ENCODE measurements around the gene TMEM151B.

GRCh38 chr6:44225579-44226325, 44.5 kb upstream of the TMEM151B start:
- TF ChIP-seq, protein P1, sequence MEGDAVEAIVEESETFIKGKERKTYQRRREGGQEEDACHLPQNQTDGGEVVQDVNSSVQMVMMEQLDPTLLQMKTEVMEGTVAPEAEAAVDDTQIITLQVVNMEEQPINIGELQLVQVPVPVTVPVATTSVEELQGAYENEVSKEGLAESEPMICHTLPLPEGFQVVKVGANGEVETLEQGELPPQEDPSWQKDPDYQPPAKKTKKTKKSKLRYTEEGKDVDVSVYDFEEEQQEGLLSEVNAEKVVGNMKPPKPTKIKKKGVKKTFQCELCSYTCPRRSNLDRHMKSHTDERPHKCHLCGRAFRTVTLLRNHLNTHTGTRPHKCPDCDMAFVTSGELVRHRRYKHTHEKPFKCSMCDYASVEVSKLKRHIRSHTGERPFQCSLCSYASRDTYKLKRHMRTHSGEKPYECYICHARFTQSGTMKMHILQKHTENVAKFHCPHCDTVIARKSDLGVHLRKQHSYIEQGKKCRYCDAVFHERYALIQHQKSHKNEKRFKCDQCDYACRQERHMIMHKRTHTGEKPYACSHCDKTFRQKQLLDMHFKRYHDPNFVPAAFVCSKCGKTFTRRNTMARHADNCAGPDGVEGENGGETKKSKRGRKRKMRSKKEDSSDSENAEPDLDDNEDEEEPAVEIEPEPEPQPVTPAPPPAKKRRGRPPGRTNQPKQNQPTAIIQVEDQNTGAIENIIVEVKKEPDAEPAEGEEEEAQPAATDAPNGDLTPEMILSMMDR (IDR thresholded peaks at IDR 0.05; ENCODE audit: low read length), result no peak
- TF ChIP-seq EZH2phosphoT487 (IDR thresholded peaks at IDR 0.05; ENCODE audit: low read length) (no peak), EZH2 (optimal IDR thresholded peaks at IDR 0.05; ENCODE audit: low read depth, low read length) (no peak)

All from MM.1S (cell line).